Hepatocyte (in vitro differentiated cells): ENCODE measurements around the gene RFFL. TPM values are rescaled to one million over a fixed set of nuclear protein-coding genes. Genes with fewer than 3 reads are reported as not detected.
A peak's percentile ranks its signal among the peaks of the same experiment; 100 is the strongest.

Experiments
- DNase-seq: peaks from one replicate; pipeline ENCODE4 v3.0.0-alpha.2; 2016; ENCODE audit warnings: low spot score
- H2AFZ ChIP-seq: fragments of 200-600 bp; sonication (generic); 2 replicates; pipeline ENCODE4 v1.6.0; 2016; ENCODE audit warnings: antibody characterized with exemption, mild to moderate bottlenecking
- H3K27ac ChIP-seq: fragments of 200-600 bp; sonication (generic); 2 replicates; pipeline ENCODE4 v1.5.1; 2016; ENCODE audit warnings: mild to moderate bottlenecking
- H3K27me3 ChIP-seq: fragments of 200-600 bp; sonication (generic); 2 replicates; pipeline ENCODE4 v1.6.1; 2016
- H3K36me3 ChIP-seq: fragments of 200-600 bp; sonication (generic); replicated peaks from 2 replicates; pipeline ENCODE4 v1.5.1; 2016; ENCODE audit warnings: low read depth; ENCODE audit not compliant: insufficient read depth
- H3K4me1 ChIP-seq: fragments of 200-600 bp; sonication (generic); 2 replicates; pipeline ENCODE4 v1.5.1; 2016; ENCODE audit warnings: mild to moderate bottlenecking, moderate library complexity; ENCODE audit not compliant: insufficient read depth
- H3K4me2 ChIP-seq: fragments of 200-600 bp; sonication (generic); 2 replicates; pipeline ENCODE4 v1.6.0; 2016
- H3K4me3 ChIP-seq: fragments of 200-600 bp; sonication (generic); 2 replicates; pipeline ENCODE4 v1.5.1; 2016; ENCODE audit warnings: mild to moderate bottlenecking
- H3K79me2 ChIP-seq: fragments of 200-600 bp; sonication (generic); 2 replicates; pipeline ENCODE4 v1.6.0; 2017; ENCODE audit warnings: mild to moderate bottlenecking
- H3K9me2 ChIP-seq: fragments of 200-600 bp; sonication (generic); replicated peaks from 2 replicates; pipeline ENCODE4 v1.6.0; 2017; ENCODE audit warnings: mild to moderate bottlenecking; ENCODE audit not compliant: insufficient read depth
- H3K9me3 ChIP-seq: fragments of 200-600 bp; sonication (generic); 2 replicates; pipeline ENCODE4 v1.5.1; 2016; ENCODE audit warnings: low read depth, mild to moderate bottlenecking
- H4K20me1 ChIP-seq: fragments of 200-600 bp; sonication (generic); 2 replicates; pipeline ENCODE4 v1.6.0; 2016; ENCODE audit warnings: mild to moderate bottlenecking; ENCODE audit not compliant: insufficient read depth, poor library complexity, severe bottlenecking
- EZH2 ChIP-seq: fragments of 200-600 bp; sonication (generic); IDR thresholded peaks from 2 replicates; pipeline ENCODE4 v1.6.1; 2016; ENCODE audit warnings: antibody characterized with exemption, mild to moderate bottlenecking, borderline replicate concordance
- EZH2phosphoT487 ChIP-seq: fragments of 200-600 bp; sonication (generic); IDR thresholded peaks from one replicate; pipeline ENCODE4 v1.6.1; 2018; ENCODE audit warnings: antibody characterized with exemption, mild to moderate bottlenecking, low read depth, moderate library complexity; ENCODE audit not compliant: unreplicated experiment, severe bottlenecking
- WGBS: methylation state at CpG from one replicate; pipeline ENCODE4 v1.1.6; 2016; ENCODE audit warnings: low lambda C conversion rate; ENCODE audit errors: missing lambda C conversion rate; 5-methylcytosine and 5-hydroxymethylcytosine counted together
- polyA plus RNA-seq: library from polyadenylated mRNA; unstranded; fragments of >200 nt; fragmentation: Nextera tagmentation; extraction: Ambion mirVana; gene quantifications from 2 replicates; pipeline ENCODE4 v1.2.1, GENCODE V29; 2016
- total RNA-seq: library from RNA; depleted of rRNA; stranded (reverse); fragments of >200 nt; gene quantifications from 2 replicates; pipeline ENCODE4 v1.2.3, GENCODE V29; 2014
- TF ChIP-seq, protein P1 (sequence below): fragments of 200-600 bp; sonication (generic); IDR thresholded peaks from 2 replicates; pipeline ENCODE4 v1.5.1; 2016; ENCODE audit warnings: antibody characterized with exemption, mild to moderate bottlenecking; ENCODE audit not compliant: poor library complexity

The RFFL gene
- total and polyA plus RNA-seq, 2 experiments from 2014 or later: 12.9 to 22.7 TPM

- TF ChIP-seq, protein P1, sequence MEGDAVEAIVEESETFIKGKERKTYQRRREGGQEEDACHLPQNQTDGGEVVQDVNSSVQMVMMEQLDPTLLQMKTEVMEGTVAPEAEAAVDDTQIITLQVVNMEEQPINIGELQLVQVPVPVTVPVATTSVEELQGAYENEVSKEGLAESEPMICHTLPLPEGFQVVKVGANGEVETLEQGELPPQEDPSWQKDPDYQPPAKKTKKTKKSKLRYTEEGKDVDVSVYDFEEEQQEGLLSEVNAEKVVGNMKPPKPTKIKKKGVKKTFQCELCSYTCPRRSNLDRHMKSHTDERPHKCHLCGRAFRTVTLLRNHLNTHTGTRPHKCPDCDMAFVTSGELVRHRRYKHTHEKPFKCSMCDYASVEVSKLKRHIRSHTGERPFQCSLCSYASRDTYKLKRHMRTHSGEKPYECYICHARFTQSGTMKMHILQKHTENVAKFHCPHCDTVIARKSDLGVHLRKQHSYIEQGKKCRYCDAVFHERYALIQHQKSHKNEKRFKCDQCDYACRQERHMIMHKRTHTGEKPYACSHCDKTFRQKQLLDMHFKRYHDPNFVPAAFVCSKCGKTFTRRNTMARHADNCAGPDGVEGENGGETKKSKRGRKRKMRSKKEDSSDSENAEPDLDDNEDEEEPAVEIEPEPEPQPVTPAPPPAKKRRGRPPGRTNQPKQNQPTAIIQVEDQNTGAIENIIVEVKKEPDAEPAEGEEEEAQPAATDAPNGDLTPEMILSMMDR: no peak
- no peak for TF ChIP-seq EZH2phosphoT487
- TF ChIP-seq EZH2: no peak
- no peaks in the 10 kb centered on the region for H3K9me2 ChIP-seq
- 96% methylated on average over 1 of the region's 1 CpG for WGBS
- peaks cover 12% of the 10 kb centered on the region for H4K20me1 ChIP-seq
- no peaks in the 10 kb centered on the region for H3K27me3 ChIP-seq
- no peaks in the 10 kb centered on the region for H3K9me3 ChIP-seq
- H3K4me3 ChIP-seq: no peak overlapping the region
- H3K79me2 ChIP-seq: peaks cover 86% of the 10 kb centered on the region
- peak overlapping the region; percentile 54 for H3K27ac ChIP-seq
- H2AFZ ChIP-seq: no peak overlapping the region
- H3K4me2 ChIP-seq: no peak overlapping the region
- peaks cover 17% of the 10 kb centered on the region for H3K4me1 ChIP-seq
- no peaks in the 10 kb centered on the region for H3K36me3 ChIP-seq
- peak; percentile 51 for DNase-seq
Measured at GRCh38 chr17:35079547-35080423, 16.3 kb upstream of the RFFL start.

GRCh38 chr17:35076874-35077273 is 13.4 kb upstream of the RFFL start:
- no peaks in the 10 kb centered on the region for H3K36me3 ChIP-seq
- peaks cover 15% of the 10 kb centered on the region for H4K20me1 ChIP-seq
- WGBS: 94% methylated on average over 1 of the region's 1 CpG
- H3K27ac ChIP-seq: no peak overlapping the region
- no peak for DNase-seq
- no peaks in the 10 kb centered on the region for H3K27me3 ChIP-seq
- no peak overlapping the region for H3K4me2 ChIP-seq
- H3K79me2 ChIP-seq: peaks cover 84% of the 10 kb centered on the region
- no peak overlapping the region for H3K4me3 ChIP-seq
- TF ChIP-seq EZH2 (no peak), EZH2phosphoT487 (no peak)
- TF ChIP-seq, protein P1: no peak
- H3K9me3 ChIP-seq: no peaks in the 10 kb centered on the region
- no peaks in the 10 kb centered on the region for H3K9me2 ChIP-seq
- no peak overlapping the region for H2AFZ ChIP-seq
- peaks cover 21% of the 10 kb centered on the region for H3K4me1 ChIP-seq

GRCh38 chr17:35074711-35075707 is 11.5 kb upstream of the RFFL start:
- no peaks in the 10 kb centered on the region for H3K9me2 ChIP-seq
- no peaks in the 10 kb centered on the region for H3K27me3 ChIP-seq
- peaks cover 17% of the 10 kb centered on the region for H3K4me1 ChIP-seq
- no peaks in the 10 kb centered on the region for H3K9me3 ChIP-seq
- no peaks in the 10 kb centered on the region for H3K36me3 ChIP-seq
- 68% methylated on average over 2 of the region's 2 CpGs for WGBS
- H2AFZ ChIP-seq: no peak overlapping the region
- TF ChIP-seq EZH2phosphoT487: no peak
- TF ChIP-seq, protein P1: no peak
- TF ChIP-seq EZH2: no peak
- H3K79me2 ChIP-seq: peaks cover 87% of the 10 kb centered on the region
- peak overlapping the region; percentile 61 for H3K4me2 ChIP-seq
- peak overlapping the region; percentile 0 for H3K27ac ChIP-seq
- peak overlapping the region; percentile 17 for H3K4me3 ChIP-seq
- DNase-seq: no peak
- peaks cover 15% of the 10 kb centered on the region for H4K20me1 ChIP-seq
